Liver (tissue), 9 donors: Measurements from ENCODE around the gene ZNF708. TPM values are rescaled to one million over a fixed set of nuclear protein-coding genes. Genes with fewer than 3 reads are reported as not detected.

Source experiments
- DNase-seq: peaks from one replicate; pipeline ENCODE4 v3.0.0-alpha.2; 2017; ENCODE audit warnings: low spot score
- H3K27ac ChIP-seq, 2 donors: one replicate each; pipeline ENCODE4 v1.7.0; 2013; ENCODE audit warnings: inconsistent platforms in 2 of 2, low read length in 2 of 2, control low read depth in 1 of 2, low read depth in 1 of 2, mild to moderate bottlenecking in 1 of 2
- H3K27me3 ChIP-seq, 4 donors: one replicate each; pipeline versions ENCODE4 v1.6.1 to v1.7.0; 2013; ENCODE audit warnings: low read length in 3 of 4, inconsistent platforms in 1 of 4, mild to moderate bottlenecking in 1 of 4, moderate library complexity in 1 of 4; ENCODE audit not compliant: control insufficient read depth in 4 of 4, insufficient read depth in 4 of 4
- H3K36me3 ChIP-seq, 4 donors: one replicate each; pipeline versions ENCODE4 v1.6.1 to v1.7.0; 2013; ENCODE audit warnings: low read length in 3 of 4, mild to moderate bottlenecking in 3 of 4, low read depth in 1 of 4, moderate library complexity in 1 of 4; ENCODE audit not compliant: control insufficient read depth in 4 of 4, insufficient read depth in 3 of 4
- H3K4me1 ChIP-seq, 4 donors: one replicate each; pipeline versions ENCODE4 v1.6.1 to v1.7.0; 2013; ENCODE audit warnings: low read length in 3 of 4, mild to moderate bottlenecking in 3 of 4, moderate library complexity in 1 of 4; ENCODE audit not compliant: control insufficient read depth in 4 of 4, insufficient read depth in 4 of 4
- H3K4me3 ChIP-seq, 3 donors: one replicate each; pipeline versions ENCODE4 v1.6.1 to v1.7.0; 2013; ENCODE audit warnings: low read length in 3 of 3, control low read depth in 1 of 3, low read depth in 1 of 3, mild to moderate bottlenecking in 1 of 3
- H3K9ac ChIP-seq, 2 donors: one replicate each; pipeline ENCODE4 v1.7.0; 2013; ENCODE audit warnings: low read length in 2 of 2, mild to moderate bottlenecking in 2 of 2, moderate library complexity in 2 of 2, control low read depth in 1 of 2, low read depth in 1 of 2
- H3K9me3 ChIP-seq, 4 donors: one replicate each; pipeline versions ENCODE4 v1.6.1 to v1.7.0; 2013; ENCODE audit warnings: low read length in 3 of 4; ENCODE audit not compliant: control insufficient read depth in 4 of 4
- ATF3 ChIP-seq: IDR thresholded peaks from 2 replicates; pipeline ENCODE4 v1.6.1; 2016; ENCODE audit warnings: antibody characterized with exemption
- FOXA1 ChIP-seq: IDR thresholded peaks from 2 replicates; pipeline ENCODE4 v1.6.1; 2016; ENCODE audit warnings: antibody characterized with exemption
- FOXA2 ChIP-seq: IDR thresholded peaks from 2 replicates; pipeline ENCODE4 v1.6.1; 2016; ENCODE audit warnings: antibody characterized with exemption
- GABPA ChIP-seq, 2 donors: IDR thresholded peaks in 1 of 2; conservative IDR thresholded peaks in 1 of 2; 2 replicates each; pipeline ENCODE4 v1.6.1; 2016; ENCODE audit warnings: antibody characterized with exemption in 2 of 2, mild to moderate bottlenecking in 1 of 2, moderate library complexity in 1 of 2
- HNF4A ChIP-seq, 2 donors: conservative IDR thresholded peaks; 2 replicates each; pipeline ENCODE4 v1.6.1; 2016; ENCODE audit warnings: antibody characterized with exemption in 2 of 2, mild to moderate bottlenecking in 2 of 2
- HNF4G ChIP-seq: IDR thresholded peaks from 2 replicates; pipeline ENCODE4 v1.6.1; 2016; ENCODE audit warnings: antibody characterized with exemption
- JUND ChIP-seq, 2 donors: IDR thresholded peaks; 2 replicates each; pipeline ENCODE4 v1.6.1; 2016; ENCODE audit warnings: antibody characterized with exemption in 2 of 2
- NR2F2 ChIP-seq: IDR thresholded peaks from 2 replicates; pipeline ENCODE4 v1.6.1; 2016; ENCODE audit warnings: antibody characterized with exemption
- RXRA ChIP-seq, 2 donors: IDR thresholded peaks; 2 replicates each; pipeline ENCODE4 v1.6.1; 2017 to 2018; ENCODE audit warnings: antibody characterized with exemption in 2 of 2, mild to moderate bottlenecking in 1 of 2
- SP1 ChIP-seq: IDR thresholded peaks from 2 replicates; pipeline ENCODE4 v1.6.1; 2018; ENCODE audit warnings: antibody characterized with exemption, mild to moderate bottlenecking
- TAF1 ChIP-seq: conservative IDR thresholded peaks from 2 replicates; pipeline ENCODE4 v1.6.1; 2016; ENCODE audit warnings: antibody characterized with exemption, mild to moderate bottlenecking
- YY1 ChIP-seq: IDR thresholded peaks from 2 replicates; pipeline ENCODE4 v1.6.1; 2016; ENCODE audit warnings: antibody characterized with exemption, mild to moderate bottlenecking
- ZBTB33 ChIP-seq: IDR thresholded peaks from 2 replicates; pipeline ENCODE4 v1.6.1; 2016; ENCODE audit warnings: antibody characterized with exemption
- WGBS: extraction: QIAGEN DNeasy Blood & Tissue Kit; methylation state at CpG from one replicate; pipeline ENCODE4 v1.1.7; 2013; 5-methylcytosine and 5-hydroxymethylcytosine counted together
- polyA plus RNA-seq, 2 donors: library from polyadenylated mRNA; stranded (reverse) in 1 of 2; unstranded in 1 of 2; fragments of 200-250 nt in 1 of 2; fragments of >200 nt in 1 of 2; fragmentation: Nextera tagmentation in 1 of 2; extraction: Ambion mirVana in 1 of 2; gene quantifications; one replicate each; pipeline versions ENCODE4 v1.2.1 to v1.2.3, GENCODE V29; 2013 to 2015
- total RNA-seq, 2 donors: library from RNA; depleted of rRNA; stranded (reverse); fragments of >200 nt; gene quantifications; one replicate each; pipeline ENCODE4 v1.2.3, GENCODE V29; 2014
- TF ChIP-seq, protein P1 (sequence below): IDR thresholded peaks from 2 replicates; pipeline ENCODE4 v1.6.1; 2016; ENCODE audit warnings: antibody characterized with exemption, mild to moderate bottlenecking
- TF ChIP-seq, protein P2 (sequence below): fragments of 150-350 bp; IDR thresholded peaks from 2 replicates; pipeline ENCODE4 v1.5.1; 2017; ENCODE audit warnings: improper control_type of control experiment, low read depth, low read length; ENCODE audit not compliant: missing input control
- donor health status: healthy.
- donor health status: healthy.
- donor health status: healthy.
- donor health status: healthy.
- donor health status: healthy.

ZNF708 gene
- total and polyA plus RNA-seq, 4 donors: 0.97 to 7.7 (median 3.3) TPM

DNA sequence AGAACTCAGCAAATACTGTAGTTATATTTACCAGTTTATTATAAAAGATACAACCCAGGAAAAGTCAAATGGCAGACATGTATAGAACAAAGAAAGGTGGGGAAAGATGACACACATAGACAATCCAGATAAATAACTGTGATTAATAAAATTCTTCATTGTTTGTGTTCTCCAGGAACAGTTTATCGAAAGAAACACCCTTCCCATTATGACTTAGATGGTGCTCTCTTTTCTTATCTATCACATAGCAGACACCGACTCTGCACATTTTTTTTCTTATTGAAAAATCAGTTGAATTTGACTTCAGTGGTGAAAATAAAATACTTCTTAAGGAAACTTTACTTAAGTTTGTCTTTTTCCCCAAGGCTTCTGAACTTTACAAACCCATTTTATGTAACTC, 6.2 kb downstream of the ZNF708 start:
- DNase-seq: no peak
- TF ChIP-seq ZBTB33 (no peak), TAF1 (no peak), NR2F2 (no peak), YY1 (no peak), JUND (IDR thresholded peaks at IDR 0.05) (no peak), FOXA1 (no peak), FOXA2 (no peak), SP1 (no peak), RXRA (IDR thresholded peaks at IDR 0.05) (no peak), GABPA (IDR thresholded peaks at IDR 0.05 in 1 of 2, conservative IDR thresholded peaks at IDR 0.05 in 1 of 2) (no peak)
- TF ChIP-seq, protein P1, sequence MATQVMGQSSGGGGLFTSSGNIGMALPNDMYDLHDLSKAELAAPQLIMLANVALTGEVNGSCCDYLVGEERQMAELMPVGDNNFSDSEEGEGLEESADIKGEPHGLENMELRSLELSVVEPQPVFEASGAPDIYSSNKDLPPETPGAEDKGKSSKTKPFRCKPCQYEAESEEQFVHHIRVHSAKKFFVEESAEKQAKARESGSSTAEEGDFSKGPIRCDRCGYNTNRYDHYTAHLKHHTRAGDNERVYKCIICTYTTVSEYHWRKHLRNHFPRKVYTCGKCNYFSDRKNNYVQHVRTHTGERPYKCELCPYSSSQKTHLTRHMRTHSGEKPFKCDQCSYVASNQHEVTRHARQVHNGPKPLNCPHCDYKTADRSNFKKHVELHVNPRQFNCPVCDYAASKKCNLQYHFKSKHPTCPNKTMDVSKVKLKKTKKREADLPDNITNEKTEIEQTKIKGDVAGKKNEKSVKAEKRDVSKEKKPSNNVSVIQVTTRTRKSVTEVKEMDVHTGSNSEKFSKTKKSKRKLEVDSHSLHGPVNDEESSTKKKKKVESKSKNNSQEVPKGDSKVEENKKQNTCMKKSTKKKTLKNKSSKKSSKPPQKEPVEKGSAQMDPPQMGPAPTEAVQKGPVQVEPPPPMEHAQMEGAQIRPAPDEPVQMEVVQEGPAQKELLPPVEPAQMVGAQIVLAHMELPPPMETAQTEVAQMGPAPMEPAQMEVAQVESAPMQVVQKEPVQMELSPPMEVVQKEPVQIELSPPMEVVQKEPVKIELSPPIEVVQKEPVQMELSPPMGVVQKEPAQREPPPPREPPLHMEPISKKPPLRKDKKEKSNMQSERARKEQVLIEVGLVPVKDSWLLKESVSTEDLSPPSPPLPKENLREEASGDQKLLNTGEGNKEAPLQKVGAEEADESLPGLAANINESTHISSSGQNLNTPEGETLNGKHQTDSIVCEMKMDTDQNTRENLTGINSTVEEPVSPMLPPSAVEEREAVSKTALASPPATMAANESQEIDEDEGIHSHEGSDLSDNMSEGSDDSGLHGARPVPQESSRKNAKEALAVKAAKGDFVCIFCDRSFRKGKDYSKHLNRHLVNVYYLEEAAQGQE: no peak
- TF ChIP-seq, protein P2, sequence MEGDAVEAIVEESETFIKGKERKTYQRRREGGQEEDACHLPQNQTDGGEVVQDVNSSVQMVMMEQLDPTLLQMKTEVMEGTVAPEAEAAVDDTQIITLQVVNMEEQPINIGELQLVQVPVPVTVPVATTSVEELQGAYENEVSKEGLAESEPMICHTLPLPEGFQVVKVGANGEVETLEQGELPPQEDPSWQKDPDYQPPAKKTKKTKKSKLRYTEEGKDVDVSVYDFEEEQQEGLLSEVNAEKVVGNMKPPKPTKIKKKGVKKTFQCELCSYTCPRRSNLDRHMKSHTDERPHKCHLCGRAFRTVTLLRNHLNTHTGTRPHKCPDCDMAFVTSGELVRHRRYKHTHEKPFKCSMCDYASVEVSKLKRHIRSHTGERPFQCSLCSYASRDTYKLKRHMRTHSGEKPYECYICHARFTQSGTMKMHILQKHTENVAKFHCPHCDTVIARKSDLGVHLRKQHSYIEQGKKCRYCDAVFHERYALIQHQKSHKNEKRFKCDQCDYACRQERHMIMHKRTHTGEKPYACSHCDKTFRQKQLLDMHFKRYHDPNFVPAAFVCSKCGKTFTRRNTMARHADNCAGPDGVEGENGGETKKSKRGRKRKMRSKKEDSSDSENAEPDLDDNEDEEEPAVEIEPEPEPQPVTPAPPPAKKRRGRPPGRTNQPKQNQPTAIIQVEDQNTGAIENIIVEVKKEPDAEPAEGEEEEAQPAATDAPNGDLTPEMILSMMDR: no peak
- Histone ChIP-seq H3K36me3 (peaks cover 0 to 2% (median under 1%) of the 10 kb centered on the region in 4 donors), H3K4me3 (no peak overlapping the region), H3K27me3 (no peaks in the 10 kb centered on the region), H3K4me1 (peaks cover 0 to 4% (median 0%) of the 10 kb centered on the region in 4 donors), H3K27ac (no peak overlapping the region), H3K9me3 (no peaks in the 10 kb centered on the region), H3K9ac (no peak overlapping the region)
- 88% methylated on average over 2 of the region's 2 CpGs for WGBS

DNA sequence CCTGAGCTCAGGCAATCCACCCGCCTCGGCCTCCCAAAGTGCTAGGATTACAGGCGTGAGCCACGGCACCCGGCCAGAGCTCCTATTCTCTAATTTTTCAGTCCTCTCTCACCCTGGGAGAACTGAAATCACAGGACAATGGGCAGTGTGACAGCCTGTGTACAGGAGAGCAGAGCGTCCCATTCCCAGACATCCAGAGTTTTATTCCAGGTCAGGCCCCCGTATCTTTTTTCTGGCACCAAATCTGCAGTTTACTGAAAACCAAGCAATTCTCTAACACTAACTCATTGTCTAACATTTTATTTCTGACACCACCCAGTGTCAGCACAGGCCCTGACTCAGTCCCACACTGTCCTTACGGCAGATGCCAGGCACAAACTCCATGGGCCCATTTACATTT, 6.7 kb downstream of the ZNF708 start:
- Histone ChIP-seq H3K27ac (no peak overlapping the region), H3K27me3 (no peaks in the 10 kb centered on the region), H3K9me3 (no peaks in the 10 kb centered on the region), H3K4me1 (no peaks in the 10 kb centered on the region), H3K9ac (no peak overlapping the region), H3K36me3 (peaks cover 0 to 2% (median under 1%) of the 10 kb centered on the region in 4 donors), H3K4me3 (no peak overlapping the region)
- 83% methylated on average over 8 of the region's 8 CpGs for WGBS
- no peak for DNase-seq
- TF ChIP-seq ATF3: no peak
- TF ChIP-seq SP1: no peak
- TF ChIP-seq HNF4G: no peak
- TF ChIP-seq TAF1: no peak
- no peak for TF ChIP-seq HNF4A (conservative IDR thresholded peaks at IDR 0.05)
